ENCODE results near the gene EPHA2. TPM values are rescaled to one million over a fixed set of nuclear protein-coding genes. Genes with fewer than 3 reads are reported as not detected.

EPHA2 gene
- polyA plus RNA-seq, 1 of the 3 experiments (the other 2 are of a cell fraction), result 126 TPM

DNA sequence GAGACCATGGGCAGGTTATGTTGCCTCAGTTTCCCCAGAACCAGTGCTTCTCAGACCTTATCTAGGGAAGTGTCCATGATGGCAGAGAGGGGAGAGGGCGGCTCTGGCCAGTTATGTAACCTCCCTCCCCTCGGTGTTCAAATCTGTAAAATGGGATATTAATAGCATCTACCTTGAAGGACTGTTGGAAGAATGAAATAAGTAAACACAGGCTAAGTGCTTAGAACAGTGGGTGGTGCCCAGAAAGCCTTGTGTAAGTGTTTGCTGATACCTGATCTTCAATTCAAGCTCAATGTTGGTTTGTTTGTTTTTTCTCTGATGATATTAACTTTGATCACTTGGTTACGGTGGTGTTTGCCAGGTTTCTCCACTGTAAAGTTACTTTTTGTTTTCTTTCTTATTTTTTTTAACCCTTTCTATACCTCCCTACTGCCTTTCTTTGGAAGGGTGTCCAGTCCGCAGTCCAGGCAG, 34.9 kb downstream of the EPHA2 start:
- Histone ChIP-seq H3K79me2 (ENCODE audit: insufficient read depth) (no peaks in the 10 kb centered on the region), H3K4me3 (ENCODE audit: low read depth in 2 of 2, low read length in 1 of 2) (no peak overlapping the region), H3K9ac (no peak overlapping the region), H3K36me3 (replicated peaks in 1 of 2; ENCODE audit: control insufficient read depth in 1 of 2, insufficient read depth in 2 of 2, low read length in 1 of 2) (peaks cover 12 to 28% of the 10 kb centered on the region in 2 experiments), H3F3A (replicated peaks; ENCODE audit: insufficient read depth) (peaks cover 32% of the 10 kb centered on the region), H3K27me3 (ENCODE audit: insufficient read depth) (no peaks in the 10 kb centered on the region), H3K9me2 (no peaks in the 10 kb centered on the region), H4K20me1 (ENCODE audit: insufficient read depth) (peaks cover 5% of the 10 kb centered on the region; the same call in 1 of the 2 replicates), H3K4me2 (no peak overlapping the region), H2AFZ (ENCODE audit: low read depth) (no peak overlapping the region), H3K9me3 (no peaks in the 10 kb centered on the region), H3K4me1 (ENCODE audit: control insufficient read depth in 1 of 2, insufficient read depth in 2 of 2, low read depth in 1 of 2, low read length in 1 of 2) (peaks cover 0 to 10% of the 10 kb centered on the region in 2 experiments; a peak in 2 of 4 replicates), H3K27ac (ENCODE audit: low read depth in 2 of 2, low read length in 1 of 2) (no peak overlapping the region)
- TF ChIP-seq, protein P1, sequence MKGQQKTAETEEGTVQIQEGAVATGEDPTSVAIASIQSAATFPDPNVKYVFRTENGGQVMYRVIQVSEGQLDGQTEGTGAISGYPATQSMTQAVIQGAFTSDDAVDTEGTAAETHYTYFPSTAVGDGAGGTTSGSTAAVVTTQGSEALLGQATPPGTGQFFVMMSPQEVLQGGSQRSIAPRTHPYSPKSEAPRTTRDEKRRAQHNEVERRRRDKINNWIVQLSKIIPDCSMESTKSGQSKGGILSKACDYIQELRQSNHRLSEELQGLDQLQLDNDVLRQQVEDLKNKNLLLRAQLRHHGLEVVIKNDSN (IDR thresholded peaks at IDR 0.05; ENCODE audit: borderline replicate concordance, low read depth), result no peak
- TF ChIP-seq, protein P2, sequence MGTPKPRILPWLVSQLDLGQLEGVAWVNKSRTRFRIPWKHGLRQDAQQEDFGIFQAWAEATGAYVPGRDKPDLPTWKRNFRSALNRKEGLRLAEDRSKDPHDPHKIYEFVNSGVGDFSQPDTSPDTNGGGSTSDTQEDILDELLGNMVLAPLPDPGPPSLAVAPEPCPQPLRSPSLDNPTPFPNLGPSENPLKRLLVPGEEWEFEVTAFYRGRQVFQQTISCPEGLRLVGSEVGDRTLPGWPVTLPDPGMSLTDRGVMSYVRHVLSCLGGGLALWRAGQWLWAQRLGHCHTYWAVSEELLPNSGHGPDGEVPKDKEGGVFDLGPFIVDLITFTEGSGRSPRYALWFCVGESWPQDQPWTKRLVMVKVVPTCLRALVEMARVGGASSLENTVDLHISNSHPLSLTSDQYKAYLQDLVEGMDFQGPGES (IDR thresholded peaks at IDR 0.05; ENCODE audit: low read depth, low read length), result no peak
- TF ChIP-seq, protein P3, sequence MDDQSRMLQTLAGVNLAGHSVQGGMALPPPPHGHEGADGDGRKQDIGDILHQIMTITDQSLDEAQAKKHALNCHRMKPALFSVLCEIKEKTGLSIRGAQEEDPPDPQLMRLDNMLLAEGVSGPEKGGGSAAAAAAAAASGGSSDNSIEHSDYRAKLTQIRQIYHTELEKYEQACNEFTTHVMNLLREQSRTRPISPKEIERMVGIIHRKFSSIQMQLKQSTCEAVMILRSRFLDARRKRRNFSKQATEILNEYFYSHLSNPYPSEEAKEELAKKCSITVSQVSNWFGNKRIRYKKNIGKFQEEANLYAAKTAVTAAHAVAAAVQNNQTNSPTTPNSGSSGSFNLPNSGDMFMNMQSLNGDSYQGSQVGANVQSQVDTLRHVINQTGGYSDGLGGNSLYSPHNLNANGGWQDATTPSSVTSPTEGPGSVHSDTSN (IDR thresholded peaks at IDR 0.05), result no peak
- TF ChIP-seq JUND (IDR thresholded peaks at IDR 0.05) (no peak), RXRA (IDR thresholded peaks at IDR 0.05; ENCODE audit: borderline replicate concordance, low read depth) (no peak), FOXJ3 (CRISPR knock-in tag; IDR thresholded peaks at IDR 0.05) (no peak), RFX5 (IDR thresholded peaks at IDR 0.05; ENCODE audit: low read length) (no peak), YY1 (IDR thresholded peaks at IDR 0.05; ENCODE audit: low read depth) (no peak), NRF1 (IDR thresholded peaks at IDR 0.05; ENCODE audit: low read depth, low read length) (no peak), FOXM1 (IDR thresholded peaks at IDR 0.05; ENCODE audit: low read depth) (no peak)
- TF ChIP-seq, protein P4, sequence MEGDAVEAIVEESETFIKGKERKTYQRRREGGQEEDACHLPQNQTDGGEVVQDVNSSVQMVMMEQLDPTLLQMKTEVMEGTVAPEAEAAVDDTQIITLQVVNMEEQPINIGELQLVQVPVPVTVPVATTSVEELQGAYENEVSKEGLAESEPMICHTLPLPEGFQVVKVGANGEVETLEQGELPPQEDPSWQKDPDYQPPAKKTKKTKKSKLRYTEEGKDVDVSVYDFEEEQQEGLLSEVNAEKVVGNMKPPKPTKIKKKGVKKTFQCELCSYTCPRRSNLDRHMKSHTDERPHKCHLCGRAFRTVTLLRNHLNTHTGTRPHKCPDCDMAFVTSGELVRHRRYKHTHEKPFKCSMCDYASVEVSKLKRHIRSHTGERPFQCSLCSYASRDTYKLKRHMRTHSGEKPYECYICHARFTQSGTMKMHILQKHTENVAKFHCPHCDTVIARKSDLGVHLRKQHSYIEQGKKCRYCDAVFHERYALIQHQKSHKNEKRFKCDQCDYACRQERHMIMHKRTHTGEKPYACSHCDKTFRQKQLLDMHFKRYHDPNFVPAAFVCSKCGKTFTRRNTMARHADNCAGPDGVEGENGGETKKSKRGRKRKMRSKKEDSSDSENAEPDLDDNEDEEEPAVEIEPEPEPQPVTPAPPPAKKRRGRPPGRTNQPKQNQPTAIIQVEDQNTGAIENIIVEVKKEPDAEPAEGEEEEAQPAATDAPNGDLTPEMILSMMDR (IDR thresholded peaks at IDR 0.05), result no peak
- TF ChIP-seq, protein P5, sequence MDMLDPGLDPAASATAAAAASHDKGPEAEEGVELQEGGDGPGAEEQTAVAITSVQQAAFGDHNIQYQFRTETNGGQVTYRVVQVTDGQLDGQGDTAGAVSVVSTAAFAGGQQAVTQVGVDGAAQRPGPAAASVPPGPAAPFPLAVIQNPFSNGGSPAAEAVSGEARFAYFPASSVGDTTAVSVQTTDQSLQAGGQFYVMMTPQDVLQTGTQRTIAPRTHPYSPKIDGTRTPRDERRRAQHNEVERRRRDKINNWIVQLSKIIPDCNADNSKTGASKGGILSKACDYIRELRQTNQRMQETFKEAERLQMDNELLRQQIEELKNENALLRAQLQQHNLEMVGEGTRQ (IDR thresholded peaks at IDR 0.05; ENCODE audit: borderline replicate concordance, low read depth, low read length), result no peak
- TF ChIP-seq, protein P6, sequence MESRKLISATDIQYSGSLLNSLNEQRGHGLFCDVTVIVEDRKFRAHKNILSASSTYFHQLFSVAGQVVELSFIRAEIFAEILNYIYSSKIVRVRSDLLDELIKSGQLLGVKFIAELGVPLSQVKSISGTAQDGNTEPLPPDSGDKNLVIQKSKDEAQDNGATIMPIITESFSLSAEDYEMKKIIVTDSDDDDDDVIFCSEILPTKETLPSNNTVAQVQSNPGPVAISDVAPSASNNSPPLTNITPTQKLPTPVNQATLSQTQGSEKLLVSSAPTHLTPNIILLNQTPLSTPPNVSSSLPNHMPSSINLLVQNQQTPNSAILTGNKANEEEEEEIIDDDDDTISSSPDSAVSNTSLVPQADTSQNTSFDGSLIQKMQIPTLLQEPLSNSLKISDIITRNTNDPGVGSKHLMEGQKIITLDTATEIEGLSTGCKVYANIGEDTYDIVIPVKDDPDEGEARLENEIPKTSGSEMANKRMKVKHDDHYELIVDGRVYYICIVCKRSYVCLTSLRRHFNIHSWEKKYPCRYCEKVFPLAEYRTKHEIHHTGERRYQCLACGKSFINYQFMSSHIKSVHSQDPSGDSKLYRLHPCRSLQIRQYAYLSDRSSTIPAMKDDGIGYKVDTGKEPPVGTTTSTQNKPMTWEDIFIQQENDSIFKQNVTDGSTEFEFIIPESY (IDR thresholded peaks at IDR 0.05; ENCODE audit: borderline replicate concordance, low read depth), result no peak
- ChIA-PET POLR2A (no interaction called here), CTCF (interaction anchor here (1.0 to 1.5 kb wide), 2 partner anchors 42 to 68 kb away, joined by 3 to 4 read pairs; no protein-coding TSS in a partner anchor)
- DNase-seq, result no peak
- WGBS (ENCODE audit: low lambda C conversion rate), result 79% methylated on average over 4 of the region's 4 CpGs
